ENCODE data around the gene PLIN4.
"Not testable (repeated sequence)": the region's sequence is repeated elsewhere in the genome, so short reads cannot be mapped to it uniquely, and the experiment has no call there.

Gene PLIN4

GRCh38 chr19:4547303-4548237 lies 29.3 kb upstream of the PLIN4 start:
- no peak for DNase-seq (ENCODE audit: extremely low read depth in 1 of 2, low read depth in 1 of 2)

GRCh38 chr19:4543842-4544647 lies 25.8 kb upstream of the PLIN4 start:
- DNase-seq (ENCODE audit: extremely low read depth in 1 of 2, low read depth in 1 of 2) = no peak

- no peak for DNase-seq (ENCODE audit: extremely low read depth in 1 of 2, low read depth in 1 of 2)
Observed at GRCh38 chr19:4542896-4543841, 24.9 kb upstream of the PLIN4 start.

- DNase-seq (ENCODE audit: extremely low read depth in 1 of 2, low read depth in 1 of 2) = not testable (repeated sequence)
Observed at GRCh38 chr19:4541806-4542145, 23.5 kb upstream of the PLIN4 start.

- no peak for DNase-seq (ENCODE audit: extremely low read depth in 1 of 2, low read depth in 1 of 2)
Observed at GRCh38 chr19:4541114-4541805, 23.0 kb upstream of the PLIN4 start.

GRCh38 chr19:4539693-4540581 lies 21.7 kb upstream of the PLIN4 start, which contains the start of gene LRG1:
TSS of gene LRG1 (minus strand) at chr19:4540036. CDS start at chr19:4540013, 23 bp downstream.
- no peak for DNase-seq (ENCODE audit: extremely low read depth in 1 of 2, low read depth in 1 of 2)

- no peak for DNase-seq (ENCODE audit: extremely low read depth in 1 of 2, low read depth in 1 of 2)
Observed at GRCh38 chr19:4539169-4539692, 20.9 kb upstream of the PLIN4 start.

- DNase-seq (ENCODE audit: extremely low read depth in 1 of 2, low read depth in 1 of 2) = no peak
Observed at GRCh38 chr19:4538601-4538954, 20.3 kb upstream of the PLIN4 start.

GRCh38 chr19:4537953-4538600 lies 19.8 kb upstream of the PLIN4 start:
- DNase-seq (ENCODE audit: extremely low read depth in 1 of 2, low read depth in 1 of 2) = no peak

GRCh38 chr19:4536798-4537197 lies 18.5 kb upstream of the PLIN4 start:
- DNase-seq (ENCODE audit: extremely low read depth in 1 of 2, low read depth in 1 of 2) = no peak

- peak; percentile 30 to 44 for DNase-seq (ENCODE audit: extremely low read depth in 1 of 2, low read depth in 1 of 2)
Observed at GRCh38 chr19:4534836-4535658, 16.8 kb upstream of the PLIN4 start, which contains the start of gene PLIN5. TSS of gene PLIN5 (minus strand) at chr19:4535224. CDS start at chr19:4534074, 1,150 bp downstream.

GRCh38 chr19:4533835-4534424 lies 15.6 kb upstream of the PLIN4 start:
- no peak for DNase-seq (ENCODE audit: extremely low read depth in 1 of 2, low read depth in 1 of 2)

- DNase-seq (ENCODE audit: extremely low read depth in 1 of 2, low read depth in 1 of 2) = no peak
Observed at GRCh38 chr19:4533334-4533733, 15.0 kb upstream of the PLIN4 start.

- DNase-seq (ENCODE audit: extremely low read depth in 1 of 2, low read depth in 1 of 2) = no peak
Observed at GRCh38 chr19:4531562-4532165, 13.4 kb upstream of the PLIN4 start.

- DNase-seq (ENCODE audit: extremely low read depth in 1 of 2, low read depth in 1 of 2) = no peak
Observed at GRCh38 chr19:4529924-4530522, 11.7 kb upstream of the PLIN4 start.

- no peak for DNase-seq (ENCODE audit: extremely low read depth in 1 of 2, low read depth in 1 of 2)
Observed at GRCh38 chr19:4528843-4529242, 10.6 kb upstream of the PLIN4 start.

Data from stimulated activated CD8-positive, alpha-beta memory T cell treated with anti-CD3 and anti-CD28 coated beads, Interleukin-7, amount 100 ng/mL, for 48 hours (primary cell).